Suprapubic skin (tissue), 4 donors: ENCODE measurements around the gene BNC2. TPM values are rescaled to one million over a fixed set of nuclear protein-coding genes. Genes with fewer than 3 reads are reported as not detected.

Experiments
- DNase-seq, 2 donors: peaks; one replicate each; pipeline ENCODE4 v3.0.0-alpha.2; 2019; ENCODE audit warnings: low spot score in 2 of 2
- H3K27ac ChIP-seq: fragments of 200-600 bp; sonication (generic); one replicate; pipeline ENCODE4 v1.5.1; 2019
- H3K27me3 ChIP-seq: fragments of 200-600 bp; sonication (generic); one replicate; pipeline ENCODE4 v1.5.1; 2019
- H3K36me3 ChIP-seq: fragments of 200-600 bp; sonication (generic); one replicate; pipeline ENCODE4 v1.5.1; 2019
- H3K4me1 ChIP-seq: fragments of 200-600 bp; sonication (generic); one replicate; pipeline ENCODE4 v1.5.1; 2019
- H3K4me3 ChIP-seq: fragments of 200-600 bp; sonication (generic); one replicate; pipeline ENCODE4 v1.5.1; 2019; ENCODE audit warnings: mild to moderate bottlenecking
- H3K9me3 ChIP-seq: fragments of 200-600 bp; sonication (generic); one replicate; pipeline ENCODE4 v1.5.1; 2019
- CTCF ChIP-seq, 2 donors: fragments of 200-600 bp in 1 of 2; fragments of 450-650 bp in 1 of 2; sonication (generic) in 1 of 2; IDR thresholded peaks; one replicate each; pipeline ENCODE4 v1.5.1; 2016 to 2019; ENCODE audit warnings: antibody characterized with exemption in 2 of 2, mild to moderate bottlenecking in 1 of 2, moderate library complexity in 1 of 2
- EP300 ChIP-seq: sonication (generic); formaldehyde crosslinking; IDR thresholded peaks from one replicate; pipeline ENCODE4 v1.6.1; 2017; ENCODE audit warnings: antibody characterized with exemption
- POLR2A ChIP-seq, 2 donors: fragments of 450-650 bp; IDR thresholded peaks; one replicate each; pipeline ENCODE4 v1.6.1; 2017; ENCODE audit warnings: antibody characterized with exemption in 2 of 2, mild to moderate bottlenecking in 2 of 2, moderate library complexity in 2 of 2
- POLR2AphosphoS5 ChIP-seq, 3 donors: sonication (generic); formaldehyde crosslinking; IDR thresholded peaks; one replicate each; pipeline ENCODE4 v1.6.1; 2017; ENCODE audit warnings: antibody characterized with exemption in 3 of 3
- WGBS: methylation state at CpG from one replicate; pipeline ENCODE4 v1.1.5; 2018; 5-methylcytosine and 5-hydroxymethylcytosine counted together
- total RNA-seq, 4 donors: library from RNA; depleted of rRNA; stranded (reverse); fragments of >200 nt; gene quantifications; one replicate each; pipeline ENCODE4 v1.1.0, GENCODE V29; 2016

BNC2 gene
- total RNA-seq, 4 donors from 2014 or later: 6.5 to 12.3 (median 8.9) TPM

- 88% methylated on average over 7 of the region's 7 CpGs for WGBS
- H3K9me3 ChIP-seq: no peaks in the 10 kb centered on the region
- H3K4me1 ChIP-seq: no peaks in the 10 kb centered on the region
- H3K36me3 ChIP-seq: peaks cover 3% of the 10 kb centered on the region
- TF ChIP-seq EP300 (no peak), POLR2AphosphoS5 (IDR thresholded peaks at IDR 0.05) (no peak), CTCF (IDR thresholded peaks at IDR 0.05) (no peak), POLR2A (IDR thresholded peaks at IDR 0.05) (no peak)
- H3K27me3 ChIP-seq: no peaks in the 10 kb centered on the region
- H3K27ac ChIP-seq: no peak overlapping the region
- no peak overlapping the region for H3K4me3 ChIP-seq
- DNase-seq: no peak
Measured at GRCh38 chr9:16553869-16554540, 316.5 kb downstream of the BNC2 start.

DNA sequence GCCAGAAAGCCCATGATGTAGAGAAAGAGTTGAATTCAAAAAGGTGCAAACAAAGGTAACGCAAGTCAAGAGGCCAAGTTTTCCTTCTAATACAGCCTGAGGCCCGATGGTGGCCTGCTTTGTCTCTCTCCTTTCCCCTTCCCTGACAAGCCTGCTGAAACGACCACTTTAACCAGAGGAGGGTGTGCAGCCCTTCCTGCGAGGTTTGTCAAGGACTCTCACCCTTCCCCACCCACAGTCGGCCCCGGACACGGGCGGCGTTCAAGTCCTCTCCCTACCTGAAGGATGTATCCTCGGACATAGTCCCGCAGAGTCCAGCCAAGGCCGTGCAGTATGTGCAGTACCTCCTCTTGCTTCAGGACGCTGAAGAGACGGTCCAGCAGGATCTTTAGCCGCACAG lies 318.2 kb downstream of the BNC2 start:
- no peak overlapping the region for H3K4me3 ChIP-seq
- no peak for DNase-seq
- H3K27ac ChIP-seq: no peak overlapping the region
- H3K27me3 ChIP-seq: no peaks in the 10 kb centered on the region
- H3K4me1 ChIP-seq: no peaks in the 10 kb centered on the region
- TF ChIP-seq EP300 (no peak), POLR2A (IDR thresholded peaks at IDR 0.05) (no peak), CTCF (IDR thresholded peaks at IDR 0.05) (no peak), POLR2AphosphoS5 (IDR thresholded peaks at IDR 0.05) (no peak)
- no peaks in the 10 kb centered on the region for H3K9me3 ChIP-seq
- WGBS: 81% methylated on average over 9 of the region's 15 CpGs
- peaks cover 3% of the 10 kb centered on the region for H3K36me3 ChIP-seq

GRCh38 chr9:16551692-16552091 lies 318.8 kb downstream of the BNC2 start:
- H3K36me3 ChIP-seq: peaks cover 3% of the 10 kb centered on the region
- H3K27me3 ChIP-seq: no peaks in the 10 kb centered on the region
- no peak overlapping the region for H3K27ac ChIP-seq
- no peak for TF ChIP-seq CTCF (IDR thresholded peaks at IDR 0.05)
- no peak for TF ChIP-seq POLR2A (IDR thresholded peaks at IDR 0.05)
- TF ChIP-seq EP300: no peak
- no peak for TF ChIP-seq POLR2AphosphoS5 (IDR thresholded peaks at IDR 0.05)
- no peaks in the 10 kb centered on the region for H3K4me1 ChIP-seq
- H3K9me3 ChIP-seq: no peaks in the 10 kb centered on the region
- no peak for DNase-seq
- 60% methylated on average over 1 of the region's 1 CpG for WGBS
- H3K4me3 ChIP-seq: no peak overlapping the region

DNA sequence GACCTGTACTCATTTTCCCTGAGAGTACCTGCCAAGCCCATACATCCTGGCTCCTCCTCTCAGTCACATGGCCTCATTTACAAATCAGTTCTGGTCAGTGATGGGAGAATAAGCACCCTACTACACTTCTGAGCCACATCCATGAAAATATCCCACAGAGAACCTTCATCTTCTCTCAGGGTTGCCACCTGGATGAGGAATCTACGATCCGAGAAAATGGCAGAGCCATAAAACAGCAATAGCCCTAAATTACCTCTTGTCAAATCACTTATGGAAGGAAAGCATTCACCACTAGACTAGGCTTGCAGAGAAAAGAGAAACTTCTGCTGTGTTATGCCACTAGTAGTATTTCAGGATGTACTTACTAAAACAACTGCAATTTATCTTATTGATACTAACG lies 324.8 kb downstream of the BNC2 start:
- TF ChIP-seq EP300 (no peak), CTCF (IDR thresholded peaks at IDR 0.05) (no peak), POLR2AphosphoS5 (IDR thresholded peaks at IDR 0.05) (no peak), POLR2A (IDR thresholded peaks at IDR 0.05) (no peak)
- H3K27me3 ChIP-seq: no peaks in the 10 kb centered on the region
- H3K4me3 ChIP-seq: no peak overlapping the region
- no peaks in the 10 kb centered on the region for H3K9me3 ChIP-seq
- H3K36me3 ChIP-seq: no peaks in the 10 kb centered on the region
- no peak for DNase-seq
- 95% methylated on average over 3 of the region's 3 CpGs for WGBS
- peaks cover 5% of the 10 kb centered on the region for H3K4me1 ChIP-seq
- H3K27ac ChIP-seq: no peak overlapping the region

GRCh38 chr9:16544842-16545241 lies 325.6 kb downstream of the BNC2 start:
- H3K27me3 ChIP-seq: no peaks in the 10 kb centered on the region
- peaks cover 5% of the 10 kb centered on the region for H3K4me1 ChIP-seq
- TF ChIP-seq CTCF (IDR thresholded peaks at IDR 0.05) (no peak), POLR2AphosphoS5 (IDR thresholded peaks at IDR 0.05) (no peak), EP300 (no peak), POLR2A (IDR thresholded peaks at IDR 0.05) (no peak)
- no peaks in the 10 kb centered on the region for H3K36me3 ChIP-seq
- 89% methylated on average over 1 of the region's 1 CpG for WGBS
- H3K27ac ChIP-seq: no peak overlapping the region
- H3K4me3 ChIP-seq: no peak overlapping the region
- no peaks in the 10 kb centered on the region for H3K9me3 ChIP-seq
- no peak for DNase-seq
